Pancreas (tissue), 10 donors: ENCODE data around the gene TNFAIP6. TPM values are rescaled to one million over a fixed set of nuclear protein-coding genes. Genes with fewer than 3 reads are reported as not detected.
"Not testable (repeated sequence)": the region's sequence is repeated elsewhere in the genome, so short reads cannot be mapped to it uniquely, and the experiment has no call there.

Experiments used
- ATAC-seq, 4 donors: fragments of 200-7000 bp; cut with Tn5 transposase; one replicate each; pipeline versions ENCODE4 v1.8.0 to v1.9.1; 2020; ENCODE audit warnings: mild to moderate bottlenecking in 4 of 4, moderate library complexity in 4 of 4
- DNase-seq, 6 donors: peaks; one replicate each; pipeline ENCODE4 v3.0.0-alpha.2; 2020
- FAIRE-seq: peaks from 2 replicates; lab custom pipeline; 2012; peaks lifted over from hg19 to GRCh38; lab: Jason Lieb, UNC
- H3K27ac ChIP-seq, 4 donors: fragments of 200-600 bp; sonication (generic); 1 replicate in 3 of 4; 2 replicates in 1 of 4; pipeline versions ENCODE4 v1.5.0 to v1.8.0; 2020
- H3K27me3 ChIP-seq, 4 donors: fragments of 200-600 bp; one replicate each; pipeline ENCODE4 v1.8.0; 2021
- H3K36me3 ChIP-seq, 3 donors: fragments of 200-600 bp; sonication (generic) in 1 of 3; one replicate each; pipeline versions ENCODE4 v1.5.0 to v1.8.0; 2020 to 2021
- H3K4me1 ChIP-seq, 3 donors: fragments of 200-600 bp; one replicate each; pipeline ENCODE4 v1.8.0; 2021
- H3K4me3 ChIP-seq, 4 donors: fragments of 200-600 bp; sonication (generic) in 2 of 4; one replicate each; pipeline versions ENCODE4 v1.5.0 to v1.8.0; 2020 to 2021
- H3K9me3 ChIP-seq, 4 donors: fragments of 200-600 bp; one replicate each; pipeline ENCODE4 v1.8.0; 2021
- WGBS, 2 donors: extraction: QIAGEN DNeasy Blood & Tissue Kit; methylation state at CpG; one replicate each; pipeline ENCODE4 v1.1.7; 2013; 5-methylcytosine and 5-hydroxymethylcytosine counted together
- intact Hi-C, 3 donors: fragments of 100-400 bp; cut with DNase I; formaldehyde crosslinking; loops; one replicate each; pipeline versions ENCODE4 v1.11.1 to v1.14.2; 2022
- microRNA-seq, 2 donors: library from miRNA; unstranded; fragments of <30 nt; microRNA quantifications; one replicate each; pipeline versions ENCODE4 to v1.1.0, GENCODE V29; 2019 to 2020
- polyA plus RNA-seq, 2 donors: library from polyadenylated mRNA; stranded (reverse); fragments of 200-250 nt; gene quantifications; one replicate each; pipeline ENCODE4 v1.2.3, GENCODE V29; 2013
- total RNA-seq, 6 donors: library from RNA; stranded (reverse); fragmentation: NEBNext Ultra II Directional in 4 of 6; extraction: Animal tissue kit (Norgen Biotek cat#: 25700) in 4 of 6; gene quantifications; one replicate each; pipeline versions ENCODE4 v1.2.1 to v1.2.4, GENCODE V29; 2021 to 2023
- TF ChIP-seq, protein P1 (sequence below), 4 donors: fragments of 200-600 bp; sonication (generic) in 3 of 4; IDR thresholded peaks; one replicate each; pipeline versions ENCODE4 v1.5.0 to v1.8.0; 2021; ENCODE audit warnings: antibody characterized with exemption in 4 of 4
- donor health status: healthy with polysubstance abuse.
- donor health status: DM: no; HTN: no; CAD: no; lungs with moderate emphysema.
- donor health status: DM: no; HTN: no; CAD: no.
- donor health status: control.
- donor health status: control.
- donor health status: Bipolar disorder and iron deficiency.
- donor health status: DM: yes; HTN: yes; CAD: no.
- donor health status: DM: no; HTN: no; CAD: no.
- donor health status: DM: no; HTN: no; CAD: no.
- donor health status: DM: yes; HTN: yes; CAD: no.

The TNFAIP6 gene
- total and polyA plus RNA-seq, 8 donors: 0.08 to 0.55 (median 0.30) TPM; not detected in 4

DNA sequence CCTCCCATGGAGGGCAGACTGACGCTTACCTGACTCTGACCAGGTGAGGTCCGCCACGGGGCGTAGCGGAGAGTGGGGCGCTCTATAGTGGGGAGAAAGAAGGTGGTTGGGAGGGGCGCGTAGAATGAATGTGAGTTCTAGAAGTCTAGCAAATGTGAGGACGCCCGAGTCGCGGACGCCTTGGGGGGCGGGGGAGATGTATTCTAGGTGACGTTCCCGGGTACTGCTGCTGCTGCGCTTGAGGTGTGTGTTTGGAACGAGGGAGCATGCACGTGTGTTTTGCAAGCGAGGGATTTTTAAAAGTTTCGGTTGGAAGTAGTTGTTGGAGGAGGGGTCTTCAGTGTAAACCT lies 53.1 kb downstream of the TNFAIP6 start:
- Histone ChIP-seq H3K4me1 (peaks cover 0 to 11% (median 10%) of the 10 kb centered on the region in 3 donors), H3K27me3 (no peaks in the 10 kb centered on the region), H3K36me3 (peaks cover 0 to 15% (median 0%) of the 10 kb centered on the region in 3 donors), H3K27ac (peak overlapping the region; percentile 80 to 97 (median 86)), H3K9me3 (no peaks in the 10 kb centered on the region), H3K4me3 (peak overlapping the region; percentile 50 to 90 (median 78))
- TF ChIP-seq, protein P1, sequence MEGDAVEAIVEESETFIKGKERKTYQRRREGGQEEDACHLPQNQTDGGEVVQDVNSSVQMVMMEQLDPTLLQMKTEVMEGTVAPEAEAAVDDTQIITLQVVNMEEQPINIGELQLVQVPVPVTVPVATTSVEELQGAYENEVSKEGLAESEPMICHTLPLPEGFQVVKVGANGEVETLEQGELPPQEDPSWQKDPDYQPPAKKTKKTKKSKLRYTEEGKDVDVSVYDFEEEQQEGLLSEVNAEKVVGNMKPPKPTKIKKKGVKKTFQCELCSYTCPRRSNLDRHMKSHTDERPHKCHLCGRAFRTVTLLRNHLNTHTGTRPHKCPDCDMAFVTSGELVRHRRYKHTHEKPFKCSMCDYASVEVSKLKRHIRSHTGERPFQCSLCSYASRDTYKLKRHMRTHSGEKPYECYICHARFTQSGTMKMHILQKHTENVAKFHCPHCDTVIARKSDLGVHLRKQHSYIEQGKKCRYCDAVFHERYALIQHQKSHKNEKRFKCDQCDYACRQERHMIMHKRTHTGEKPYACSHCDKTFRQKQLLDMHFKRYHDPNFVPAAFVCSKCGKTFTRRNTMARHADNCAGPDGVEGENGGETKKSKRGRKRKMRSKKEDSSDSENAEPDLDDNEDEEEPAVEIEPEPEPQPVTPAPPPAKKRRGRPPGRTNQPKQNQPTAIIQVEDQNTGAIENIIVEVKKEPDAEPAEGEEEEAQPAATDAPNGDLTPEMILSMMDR (IDR thresholded peaks at IDR 0.05): no peak
- ATAC-seq (peak; percentile 35 to 62 (median 53)), DNase-seq (no peak), FAIRE-seq (no peak)
- intact Hi-C loops: no loop called here
- 0 to 1% methylated on average over 21 of the region's 21 CpGs for WGBS, 2 donors

DNA sequence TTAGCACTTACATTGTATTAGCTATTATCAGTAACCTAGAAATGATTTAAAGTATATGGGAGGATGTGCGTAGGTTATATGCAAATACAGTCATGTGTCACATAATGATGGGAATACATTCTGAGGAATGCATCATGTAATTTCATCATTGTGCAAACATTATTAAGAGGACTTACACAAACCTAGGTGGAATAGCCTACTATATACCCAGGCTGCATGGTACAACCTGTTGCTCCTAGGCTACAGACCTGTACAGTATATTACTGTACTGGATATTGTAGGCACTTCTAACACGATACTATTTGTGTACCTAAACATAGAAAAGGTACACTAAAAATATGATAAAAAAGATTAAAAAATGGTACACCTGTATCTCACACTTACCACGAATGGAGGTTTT lies 60.3 kb downstream of the TNFAIP6 start:
- Histone ChIP-seq H3K27ac (no peak overlapping the region), H3K36me3 (peaks cover 3 to 63% (median 8%) of the 10 kb centered on the region in 3 donors), H3K27me3 (no peaks in the 10 kb centered on the region), H3K4me1 (no peaks in the 10 kb centered on the region), H3K9me3 (no peaks in the 10 kb centered on the region), H3K4me3 (no peak overlapping the region)
- DNase-seq (no peak), ATAC-seq (no peak), FAIRE-seq (no peak)
- intact Hi-C loops: no loop called here
- TF ChIP-seq, protein P1 (IDR thresholded peaks at IDR 0.05): no peak
- WGBS, 2 donors: 82 to 84% methylated on average over 3 of the region's 3 CpGs

DNA sequence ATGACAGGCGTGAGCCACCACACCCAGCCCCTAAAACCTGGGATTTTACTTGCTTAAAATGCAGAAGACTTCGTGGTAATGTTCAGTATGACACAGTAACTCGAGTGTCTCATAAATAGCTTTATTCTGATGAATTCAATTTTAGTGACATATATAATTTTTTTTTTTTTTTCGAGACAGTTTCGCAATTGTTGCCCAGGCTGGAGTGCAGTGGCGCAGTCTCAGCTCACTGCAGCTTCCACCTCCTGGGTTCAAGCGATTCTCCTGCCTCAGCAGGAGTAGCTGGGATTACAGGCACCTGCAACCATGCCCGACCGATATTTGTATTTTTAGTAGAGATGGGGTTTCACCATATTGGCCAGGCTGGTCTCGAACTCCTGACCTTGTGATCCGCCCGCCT lies 64.3 kb downstream of the TNFAIP6 start:
- H3K36me3 ChIP-seq: peaks cover 3 to 47% (median 8%) of the 10 kb centered on the region in 3 donors
- H3K27me3 ChIP-seq, H3K9me3 ChIP-seq, FAIRE-seq, H3K4me1 ChIP-seq, H3K4me3 ChIP-seq, DNase-seq, ATAC-seq, H3K27ac ChIP-seq, intact Hi-C loops: not testable (repeated sequence)
- 96 to 99% methylated on average over 12 of the region's 12 CpGs for WGBS, 2 donors

DNA sequence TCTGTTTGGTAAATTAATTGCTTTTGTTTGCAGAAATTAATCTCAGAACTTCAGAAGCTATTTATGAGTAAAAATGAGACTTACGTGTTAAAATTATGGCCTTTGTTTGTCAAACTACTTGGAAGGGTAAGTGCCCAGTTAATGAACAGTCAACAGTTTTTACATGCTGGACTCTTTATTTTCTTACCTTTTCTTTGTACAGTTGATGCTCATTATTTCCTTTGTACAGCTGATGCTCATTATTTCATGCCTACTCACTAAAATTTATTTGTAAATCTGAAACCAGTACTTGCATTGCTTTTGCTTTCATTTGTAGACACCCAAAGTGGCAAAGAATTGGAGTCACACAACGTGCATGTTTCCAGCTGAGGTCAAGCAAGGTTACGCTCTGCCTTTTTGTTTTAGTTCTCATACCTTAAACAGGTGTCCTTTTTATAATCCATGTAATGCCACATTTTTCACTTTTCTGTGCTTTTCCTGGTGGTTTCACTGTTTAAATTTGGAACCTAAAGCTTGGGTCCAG lies 65.6 kb downstream of the TNFAIP6 start:
- no peaks in the 10 kb centered on the region for H3K27me3 ChIP-seq
- ATAC-seq (no peak), FAIRE-seq (no peak), DNase-seq (no peak)
- no peaks in the 10 kb centered on the region for H3K9me3 ChIP-seq
- H3K27ac ChIP-seq: no peak overlapping the region
- H3K36me3 ChIP-seq: peaks cover 3 to 42% (median 8%) of the 10 kb centered on the region in 3 donors
- TF ChIP-seq, protein P1 (IDR thresholded peaks at IDR 0.05): no peak
- H3K4me3 ChIP-seq: no peak overlapping the region
- intact Hi-C loops: no loop called here
- WGBS, 2 donors: 68 to 73% methylated on average over 3 of the region's 3 CpGs
- no peaks in the 10 kb centered on the region for H3K4me1 ChIP-seq

DNA sequence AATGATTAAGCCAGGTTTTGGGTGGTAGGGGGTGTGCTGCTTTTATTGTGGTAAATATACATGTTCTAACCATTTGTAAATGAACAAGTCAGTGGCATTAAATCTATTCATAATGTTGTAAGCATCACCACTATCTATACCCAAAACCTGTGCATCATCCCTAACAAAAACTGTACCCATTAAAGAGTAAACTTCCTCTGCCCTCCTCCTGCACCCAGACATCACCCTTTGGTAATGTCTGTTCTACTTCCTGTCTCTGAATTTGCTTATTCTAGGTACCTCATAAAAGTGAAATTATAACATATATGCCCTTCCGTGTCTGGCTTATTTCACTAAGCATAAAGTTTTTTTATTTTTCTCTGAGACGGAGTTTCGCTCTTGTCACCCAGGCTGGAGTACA lies 66.4 kb downstream of the TNFAIP6 start:
- FAIRE-seq (no peak), ATAC-seq (no peak)
- 93% methylated on average over 3 of the region's 3 CpGs for WGBS, 2 donors

More for the DNA sequence above, 66.4 kb downstream of the TNFAIP6 start:
- intact Hi-C loops: no loop called here
- DNase-seq: no peak
- Histone ChIP-seq H3K4me3 (no peak overlapping the region), H3K27ac (no peak overlapping the region), H3K4me1 (no peaks in the 10 kb centered on the region), H3K36me3 (peaks cover under 1 to 44% (median 8%) of the 10 kb centered on the region in 3 donors), H3K27me3 (no peaks in the 10 kb centered on the region), H3K9me3 (no peaks in the 10 kb centered on the region)
- TF ChIP-seq, protein P1 (IDR thresholded peaks at IDR 0.05): no peak

Small RNA genes within 50 kb of the gene (microRNA-seq; reads per million reads assigned to microRNA genes)
- gene MIR4773-1 (0 reads per million in 2 donors), gene MIR4773-2 (0 reads per million in 2 donors)

Other genes starting within 250 kb of the TNFAIP6 start
- 1 to 10 TPM; 2.6 to 4.2 (median 3.3) TPM for gene RBM43, start 95.7 kb upstream of the TNFAIP6 start, total RNA-seq
- gene RBM43, start 95.7 kb upstream of the TNFAIP6 start, polyA plus RNA-seq: 1 to 10 TPM; 1.4 to 2.3 TPM
- gene NMI, start 67.9 kb upstream of the TNFAIP6 start, total RNA-seq: 10 to 100 TPM in 1 of 6 donors, 1 to 10 TPM in 5; 3.2 to 11.4 (median 4.3) TPM
- 1 to 10 TPM; 5.0 to 6.3 TPM for gene NMI, start 67.9 kb upstream of the TNFAIP6 start, polyA plus RNA-seq
- 10 to 100 TPM; 15.5 to 21.6 (median 17.9) TPM for gene RIF1, start 52.3 kb downstream of the TNFAIP6 start, total RNA-seq
- 1 to 10 TPM; 2.6 to 4.5 TPM for gene RIF1, start 52.3 kb downstream of the TNFAIP6 start, polyA plus RNA-seq